GM12864 (cell line): ENCODE results near the gene SREK1IP1.

Experiments used
- DNase-seq: peaks from one replicate; pipeline ENCODE4 v3.0.0-alpha.2; 2011; ENCODE audit warnings: low read depth
- H3K4me3 ChIP-seq: 2 replicates; pipeline ENCODE4 v1.5.1; 2011; ENCODE audit warnings: mild to moderate bottlenecking, low read depth, low read length, control low read depth
- TF ChIP-seq, protein P1 (sequence below): IDR thresholded peaks from 2 replicates; pipeline ENCODE4 v1.5.1; 2011; ENCODE audit warnings: low read depth, mild to moderate bottlenecking, moderate library complexity, low read length, control low read depth, inconsistent platforms; ENCODE audit errors: missing control alignments

The SREK1IP1 gene

DNA sequence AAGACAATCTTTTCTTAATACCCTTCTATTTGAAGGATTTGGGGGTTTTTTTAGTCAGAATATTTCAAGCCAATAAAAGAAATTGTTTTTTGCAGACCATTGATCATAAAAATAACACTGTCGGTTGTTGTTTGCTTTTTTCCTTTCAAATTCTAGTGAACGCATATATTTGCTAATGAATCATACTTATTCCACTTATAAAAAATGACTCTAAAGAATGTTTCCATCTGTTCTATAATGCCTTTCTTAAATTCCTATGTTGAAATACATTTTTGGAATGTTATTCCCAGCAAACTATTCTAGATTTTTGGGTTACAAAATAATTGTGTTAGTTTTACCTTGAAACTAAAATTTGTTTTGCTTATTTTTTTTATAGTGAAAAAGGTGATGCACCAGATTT, 32.4 kb upstream of the SREK1IP1 start:
- no peak for DNase-seq
- TF ChIP-seq, protein P1, sequence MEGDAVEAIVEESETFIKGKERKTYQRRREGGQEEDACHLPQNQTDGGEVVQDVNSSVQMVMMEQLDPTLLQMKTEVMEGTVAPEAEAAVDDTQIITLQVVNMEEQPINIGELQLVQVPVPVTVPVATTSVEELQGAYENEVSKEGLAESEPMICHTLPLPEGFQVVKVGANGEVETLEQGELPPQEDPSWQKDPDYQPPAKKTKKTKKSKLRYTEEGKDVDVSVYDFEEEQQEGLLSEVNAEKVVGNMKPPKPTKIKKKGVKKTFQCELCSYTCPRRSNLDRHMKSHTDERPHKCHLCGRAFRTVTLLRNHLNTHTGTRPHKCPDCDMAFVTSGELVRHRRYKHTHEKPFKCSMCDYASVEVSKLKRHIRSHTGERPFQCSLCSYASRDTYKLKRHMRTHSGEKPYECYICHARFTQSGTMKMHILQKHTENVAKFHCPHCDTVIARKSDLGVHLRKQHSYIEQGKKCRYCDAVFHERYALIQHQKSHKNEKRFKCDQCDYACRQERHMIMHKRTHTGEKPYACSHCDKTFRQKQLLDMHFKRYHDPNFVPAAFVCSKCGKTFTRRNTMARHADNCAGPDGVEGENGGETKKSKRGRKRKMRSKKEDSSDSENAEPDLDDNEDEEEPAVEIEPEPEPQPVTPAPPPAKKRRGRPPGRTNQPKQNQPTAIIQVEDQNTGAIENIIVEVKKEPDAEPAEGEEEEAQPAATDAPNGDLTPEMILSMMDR: no peak
- no peak overlapping the region for H3K4me3 ChIP-seq

DNA sequence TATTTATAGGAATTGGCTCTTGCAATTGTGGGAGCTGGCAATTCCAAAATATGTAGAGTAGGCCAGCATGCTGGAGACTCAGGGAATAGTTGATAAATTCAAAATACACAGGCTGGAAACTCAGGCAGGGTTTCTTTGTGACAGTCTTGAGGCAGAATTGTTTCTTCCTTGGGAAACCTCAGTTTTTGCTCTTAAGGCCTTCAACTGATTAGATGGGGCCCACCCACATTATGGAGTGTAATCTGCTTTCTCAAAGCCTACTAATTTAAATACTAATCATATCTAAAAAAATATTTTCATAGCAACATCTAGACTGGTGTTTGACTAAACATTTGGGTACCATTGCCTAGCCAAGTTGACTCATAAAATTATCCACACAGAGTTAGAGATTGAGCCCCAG, 27.8 kb upstream of the SREK1IP1 start:
- no peak for DNase-seq
- TF ChIP-seq, protein P1: no peak
- H3K4me3 ChIP-seq: no peak overlapping the region

DNA sequence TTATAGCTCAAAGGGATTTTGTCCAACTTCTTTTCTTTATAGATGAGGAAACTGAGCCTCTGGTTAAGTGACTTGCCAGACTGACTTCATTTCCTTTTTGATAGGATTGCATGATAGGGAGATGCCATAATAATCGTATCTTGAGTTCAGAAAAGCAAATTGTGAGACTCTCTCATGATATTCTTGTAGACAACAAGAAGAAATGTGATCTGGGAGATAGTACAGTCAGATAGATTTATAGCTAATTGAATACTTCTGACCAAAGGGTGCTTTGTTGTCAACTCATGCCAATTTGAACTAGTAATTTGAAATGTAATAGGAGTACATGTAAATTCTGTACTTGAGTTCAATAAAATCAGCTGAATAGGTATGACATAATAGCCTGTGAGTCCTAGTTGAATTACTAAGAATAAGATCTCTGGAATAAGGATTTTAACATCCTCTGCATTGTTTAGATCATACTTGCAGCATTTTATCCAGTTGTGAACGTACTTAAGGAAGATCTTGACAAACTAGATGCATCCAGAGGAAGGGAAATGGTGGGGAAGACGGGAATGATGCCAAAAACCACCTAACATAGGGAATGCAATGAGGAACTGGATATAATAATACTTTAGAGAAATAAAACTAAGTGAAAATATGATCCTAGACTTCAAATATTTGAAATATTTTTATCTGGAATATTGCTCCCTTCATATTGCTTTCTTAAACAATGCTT, 25.7 kb upstream of the SREK1IP1 start:
- TF ChIP-seq, protein P1: no peak
- DNase-seq: no peak
- H3K4me3 ChIP-seq: no peak overlapping the region

- DNase-seq: no peak
- no peak overlapping the region for H3K4me3 ChIP-seq
- TF ChIP-seq, protein P1: no peak
These were observed 24.0 kb upstream of the SREK1IP1 start for GRCh38 chr5:64792469-64792868.

- DNase-seq: no peak
- H3K4me3 ChIP-seq: no peak overlapping the region
- TF ChIP-seq, protein P1: no peak
These were observed 21.7 kb upstream of the SREK1IP1 start for GRCh38 chr5:64790210-64790609.

DNA sequence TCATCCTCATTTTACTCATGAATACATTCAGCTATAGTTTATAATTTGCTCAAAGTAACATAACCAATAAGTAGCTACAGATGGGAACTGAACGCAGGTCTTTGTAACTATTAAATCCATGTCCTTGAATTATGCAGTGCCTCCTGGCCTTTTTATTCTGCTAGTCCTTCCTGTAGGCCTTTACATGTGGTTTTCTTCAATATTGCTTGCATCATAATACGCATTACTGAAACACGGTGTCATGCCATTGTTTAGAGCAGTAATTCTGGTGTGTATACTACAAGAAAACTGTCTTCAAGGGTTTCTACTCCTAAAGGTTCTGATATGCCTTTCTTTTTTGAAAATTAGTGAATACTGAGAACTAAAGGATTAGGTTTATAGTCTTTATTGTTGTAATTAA, 21.0 kb upstream of the SREK1IP1 start:
- no peak overlapping the region for H3K4me3 ChIP-seq
- DNase-seq: no peak
- TF ChIP-seq, protein P1: no peak

GRCh38 chr5:64788156-64788555, 19.7 kb upstream of the SREK1IP1 start:
- no peak for DNase-seq
- no peak overlapping the region for H3K4me3 ChIP-seq
- TF ChIP-seq, protein P1: no peak
